ENCODE results near the gene TMEM145.

Gene TMEM145

GRCh38 chr19:42271861-42272534, 41.1 kb upstream of the TMEM145 start:
- no peak overlapping the region for H3K4me3 ChIP-seq (ENCODE audit: low read depth, low read length)
- peaks cover 8% of the 10 kb centered on the region for H3K4me1 ChIP-seq (ENCODE audit: control insufficient read depth, insufficient read depth, low read length, unreplicated experiment)
- no peak overlapping the region for H3K27ac ChIP-seq (ENCODE audit: low read depth, low read length)
- H2AFZ ChIP-seq (ENCODE audit: low read length, unreplicated experiment) = no peak overlapping the region
- peaks cover 36% of the 10 kb centered on the region for H3K79me2 ChIP-seq (ENCODE audit: control insufficient read depth, insufficient read depth, low read length, unreplicated experiment)
- no peaks in the 10 kb centered on the region for H3K27me3 ChIP-seq (ENCODE audit: insufficient read depth, low read length)
- H3K36me3 ChIP-seq (ENCODE audit: insufficient read depth, low read length) = no peaks in the 10 kb centered on the region

- peaks cover 36% of the 10 kb centered on the region for H3K79me2 ChIP-seq (ENCODE audit: control insufficient read depth, insufficient read depth, low read length, unreplicated experiment)
- no peak overlapping the region for H3K27ac ChIP-seq (ENCODE audit: low read depth, low read length)
- peaks cover 8% of the 10 kb centered on the region for H3K4me1 ChIP-seq (ENCODE audit: control insufficient read depth, insufficient read depth, low read length, unreplicated experiment)
- no peak overlapping the region for H3K4me3 ChIP-seq (ENCODE audit: low read depth, low read length)
- H3K27me3 ChIP-seq (ENCODE audit: insufficient read depth, low read length) = no peaks in the 10 kb centered on the region
- H2AFZ ChIP-seq (ENCODE audit: low read length, unreplicated experiment) = no peak overlapping the region
- H3K36me3 ChIP-seq (ENCODE audit: insufficient read depth, low read length) = no peaks in the 10 kb centered on the region
Measured at GRCh38 chr19:42272535-42272897, 40.6 kb upstream of the TMEM145 start.

- H3K36me3 ChIP-seq (ENCODE audit: insufficient read depth, low read length) = no peaks in the 10 kb centered on the region
- no peaks in the 10 kb centered on the region for H3K27me3 ChIP-seq (ENCODE audit: insufficient read depth, low read length)
- peaks cover 36% of the 10 kb centered on the region for H3K79me2 ChIP-seq (ENCODE audit: control insufficient read depth, insufficient read depth, low read length, unreplicated experiment)
- peaks cover 8% of the 10 kb centered on the region for H3K4me1 ChIP-seq (ENCODE audit: control insufficient read depth, insufficient read depth, low read length, unreplicated experiment)
- no peak overlapping the region for H3K4me3 ChIP-seq (ENCODE audit: low read depth, low read length)
- H3K27ac ChIP-seq (ENCODE audit: low read depth, low read length) = no peak overlapping the region
- no peak overlapping the region for H2AFZ ChIP-seq (ENCODE audit: low read length, unreplicated experiment)
Measured at GRCh38 chr19:42272989-42273406, 40.1 kb upstream of the TMEM145 start.

GRCh38 chr19:42273407-42274064, 39.6 kb upstream of the TMEM145 start:
- H3K4me1 ChIP-seq (ENCODE audit: control insufficient read depth, insufficient read depth, low read length, unreplicated experiment) = peaks cover 8% of the 10 kb centered on the region
- peaks cover 38% of the 10 kb centered on the region for H3K79me2 ChIP-seq (ENCODE audit: control insufficient read depth, insufficient read depth, low read length, unreplicated experiment)
- no peak overlapping the region for H3K4me3 ChIP-seq (ENCODE audit: low read depth, low read length)
- no peak overlapping the region for H3K27ac ChIP-seq (ENCODE audit: low read depth, low read length)
- no peaks in the 10 kb centered on the region for H3K36me3 ChIP-seq (ENCODE audit: insufficient read depth, low read length)
- no peak overlapping the region for H2AFZ ChIP-seq (ENCODE audit: low read length, unreplicated experiment)
- H3K27me3 ChIP-seq (ENCODE audit: insufficient read depth, low read length) = no peaks in the 10 kb centered on the region

GRCh38 chr19:42274065-42274682, 38.9 kb upstream of the TMEM145 start:
- Histone ChIP-seq H2AFZ (ENCODE audit: low read length, unreplicated experiment) (no peak overlapping the region), H3K27ac (ENCODE audit: low read depth, low read length) (no peak overlapping the region), H3K4me1 (ENCODE audit: control insufficient read depth, insufficient read depth, low read length, unreplicated experiment) (peaks cover 9% of the 10 kb centered on the region), H3K79me2 (ENCODE audit: control insufficient read depth, insufficient read depth, low read length, unreplicated experiment) (peaks cover 40% of the 10 kb centered on the region), H3K36me3 (ENCODE audit: insufficient read depth, low read length) (no peaks in the 10 kb centered on the region), H3K27me3 (ENCODE audit: insufficient read depth, low read length) (no peaks in the 10 kb centered on the region), H3K4me3 (ENCODE audit: low read depth, low read length) (no peak overlapping the region)

GRCh38 chr19:42275103-42275502, 38.0 kb upstream of the TMEM145 start:
- H3K4me3 ChIP-seq (ENCODE audit: low read depth, low read length) = no peak overlapping the region
- H3K27me3 ChIP-seq (ENCODE audit: insufficient read depth, low read length) = no peaks in the 10 kb centered on the region
- no peaks in the 10 kb centered on the region for H3K36me3 ChIP-seq (ENCODE audit: insufficient read depth, low read length)
- H3K79me2 ChIP-seq (ENCODE audit: control insufficient read depth, insufficient read depth, low read length, unreplicated experiment) = peaks cover 33% of the 10 kb centered on the region
- H3K4me1 ChIP-seq (ENCODE audit: control insufficient read depth, insufficient read depth, low read length, unreplicated experiment) = peaks cover 11% of the 10 kb centered on the region
- H3K27ac ChIP-seq (ENCODE audit: low read depth, low read length) = no peak overlapping the region
- H2AFZ ChIP-seq (ENCODE audit: low read length, unreplicated experiment) = no peak overlapping the region

- Histone ChIP-seq H3K79me2 (ENCODE audit: control insufficient read depth, insufficient read depth, low read length, unreplicated experiment) (peaks cover 30% of the 10 kb centered on the region), H2AFZ (ENCODE audit: low read length, unreplicated experiment) (no peak overlapping the region), H3K36me3 (ENCODE audit: insufficient read depth, low read length) (no peaks in the 10 kb centered on the region), H3K4me1 (ENCODE audit: control insufficient read depth, insufficient read depth, low read length, unreplicated experiment) (peaks cover 9% of the 10 kb centered on the region), H3K4me3 (ENCODE audit: low read depth, low read length) (no peak overlapping the region), H3K27ac (ENCODE audit: low read depth, low read length) (no peak overlapping the region), H3K27me3 (ENCODE audit: insufficient read depth, low read length) (no peaks in the 10 kb centered on the region)
Measured at GRCh38 chr19:42275517-42275916, 37.6 kb upstream of the TMEM145 start.

GRCh38 chr19:42276284-42276683, 36.8 kb upstream of the TMEM145 start:
- Histone ChIP-seq H3K27me3 (ENCODE audit: insufficient read depth, low read length) (no peaks in the 10 kb centered on the region), H3K4me1 (ENCODE audit: control insufficient read depth, insufficient read depth, low read length, unreplicated experiment) (peaks cover 8% of the 10 kb centered on the region), H3K79me2 (ENCODE audit: control insufficient read depth, insufficient read depth, low read length, unreplicated experiment) (peaks cover 24% of the 10 kb centered on the region), H3K4me3 (ENCODE audit: low read depth, low read length) (no peak overlapping the region), H3K36me3 (ENCODE audit: insufficient read depth, low read length) (no peaks in the 10 kb centered on the region), H3K27ac (ENCODE audit: low read depth, low read length) (no peak overlapping the region), H2AFZ (ENCODE audit: low read length, unreplicated experiment) (no peak overlapping the region)

- Histone ChIP-seq H3K36me3 (ENCODE audit: insufficient read depth, low read length) (no peaks in the 10 kb centered on the region), H3K79me2 (ENCODE audit: control insufficient read depth, insufficient read depth, low read length, unreplicated experiment) (peaks cover 21% of the 10 kb centered on the region), H3K4me1 (ENCODE audit: control insufficient read depth, insufficient read depth, low read length, unreplicated experiment) (peaks cover 13% of the 10 kb centered on the region), H3K4me3 (ENCODE audit: low read depth, low read length) (no peak overlapping the region), H3K27ac (ENCODE audit: low read depth, low read length) (no peak overlapping the region), H3K27me3 (ENCODE audit: insufficient read depth, low read length) (no peaks in the 10 kb centered on the region), H2AFZ (ENCODE audit: low read length, unreplicated experiment) (no peak overlapping the region)
Measured at GRCh38 chr19:42276821-42277220, 36.3 kb upstream of the TMEM145 start.

- Histone ChIP-seq H3K27me3 (ENCODE audit: insufficient read depth, low read length) (no peaks in the 10 kb centered on the region), H3K4me1 (ENCODE audit: control insufficient read depth, insufficient read depth, low read length, unreplicated experiment) (peaks cover 22% of the 10 kb centered on the region), H3K4me3 (ENCODE audit: low read depth, low read length) (no peak overlapping the region), H2AFZ (ENCODE audit: low read length, unreplicated experiment) (no peak overlapping the region), H3K79me2 (ENCODE audit: control insufficient read depth, insufficient read depth, low read length, unreplicated experiment) (peaks cover 19% of the 10 kb centered on the region), H3K27ac (ENCODE audit: low read depth, low read length) (no peak overlapping the region), H3K36me3 (ENCODE audit: insufficient read depth, low read length) (no peaks in the 10 kb centered on the region)
Measured at GRCh38 chr19:42277821-42278451, 35.2 kb upstream of the TMEM145 start.
